ENCODE data around the gene GALNT3.
A peak's percentile ranks its signal among the peaks of the same experiment; 100 is the strongest.

The GALNT3 gene

GRCh38 chr2:165720511-165720910 lies 73.5 kb downstream of the GALNT3 start:
- Histone ChIP-seq H2BK120ac (ENCODE audit: low read depth, low read length) (peak overlapping the region; percentile 85), H3K79me1 (ENCODE audit: low read length) (no peaks in the 10 kb centered on the region), H3K36me3 (ENCODE audit: control insufficient read depth, insufficient read depth, low read length) (no peaks in the 10 kb centered on the region), H3K4ac (ENCODE audit: low read depth, low read length) (no peak overlapping the region), H2BK15ac (replicated peaks; ENCODE audit: low read depth) (no peak overlapping the region), H3K27ac (ENCODE audit: low read depth, low read length) (no peak overlapping the region), H3K79me2 (ENCODE audit: control insufficient read depth, insufficient read depth, low read length) (no peaks in the 10 kb centered on the region), H3K4me2 (ENCODE audit: low read length) (no peak overlapping the region), H3K9ac (ENCODE audit: low read length) (no peak overlapping the region), H3K56ac (ENCODE audit: low read length) (no peak overlapping the region), H3K27me3 (ENCODE audit: insufficient read depth, low read length, poor library complexity) (no peaks in the 10 kb centered on the region), H4K8ac (ENCODE audit: low read depth, low read length) (no peak overlapping the region), H4K5ac (ENCODE audit: low read length) (no peak overlapping the region), H3K4me3 (ENCODE audit: low read length) (no peak overlapping the region), H3K18ac (ENCODE audit: low read length) (no peak overlapping the region), H2BK5ac (ENCODE audit: low read length) (no peak overlapping the region), H3K4me1 (ENCODE audit: control insufficient read depth, low read depth, low read length) (no peaks in the 10 kb centered on the region), H3K23ac (ENCODE audit: low read length) (no peak overlapping the region), H2AK5ac (ENCODE audit: low read length) (no peak overlapping the region)
- no peak for DNase-seq

GRCh38 chr2:165718610-165719210 lies 75.3 kb downstream of the GALNT3 start:
- Histone ChIP-seq H2BK15ac (replicated peaks; ENCODE audit: low read depth) (no peak overlapping the region), H2BK120ac (ENCODE audit: low read depth, low read length) (no peak overlapping the region), H3K27me3 (ENCODE audit: insufficient read depth, low read length, poor library complexity) (no peaks in the 10 kb centered on the region), H3K9ac (ENCODE audit: low read length) (no peak overlapping the region), H3K4me1 (ENCODE audit: control insufficient read depth, low read depth, low read length) (no peaks in the 10 kb centered on the region), H2AK5ac (ENCODE audit: low read length) (no peak overlapping the region), H3K56ac (ENCODE audit: low read length) (no peak overlapping the region), H4K8ac (ENCODE audit: low read depth, low read length) (no peak overlapping the region), H3K27ac (ENCODE audit: low read depth, low read length) (no peak overlapping the region), H3K79me2 (ENCODE audit: control insufficient read depth, insufficient read depth, low read length) (no peaks in the 10 kb centered on the region), H3K79me1 (ENCODE audit: low read length) (no peaks in the 10 kb centered on the region), H3K4me2 (ENCODE audit: low read length) (no peak overlapping the region), H3K36me3 (ENCODE audit: control insufficient read depth, insufficient read depth, low read length) (no peaks in the 10 kb centered on the region), H3K4me3 (ENCODE audit: low read length) (no peak overlapping the region), H3K23ac (ENCODE audit: low read length) (no peak overlapping the region), H4K5ac (ENCODE audit: low read length) (no peak overlapping the region), H3K18ac (ENCODE audit: low read length) (no peak overlapping the region), H2BK5ac (ENCODE audit: low read length) (no peak overlapping the region), H3K4ac (ENCODE audit: low read depth, low read length) (no peak overlapping the region)
- DNase-seq = no peak
- no CpG with 5 or more reads among the region's 1 CpG for WGBS (ENCODE audit: extremely low coverage, insufficient coverage, low lambda C conversion rate)

- H3K4me2 ChIP-seq (ENCODE audit: low read length) = no peak overlapping the region
- H2AK5ac ChIP-seq (ENCODE audit: low read length) = no peak overlapping the region
- no peaks in the 10 kb centered on the region for H3K79me1 ChIP-seq (ENCODE audit: low read length)
- WGBS (ENCODE audit: extremely low coverage, insufficient coverage, low lambda C conversion rate) = no CpG with 5 or more reads among the region's 1 CpG
- H3K4me3 ChIP-seq (ENCODE audit: low read length) = no peak overlapping the region
- no peak overlapping the region for H3K23ac ChIP-seq (ENCODE audit: low read length)
- H4K8ac ChIP-seq (ENCODE audit: low read depth, low read length) = no peak overlapping the region
- H3K79me2 ChIP-seq (ENCODE audit: control insufficient read depth, insufficient read depth, low read length) = no peaks in the 10 kb centered on the region
- no peak overlapping the region for H3K4ac ChIP-seq (ENCODE audit: low read depth, low read length)
- no peaks in the 10 kb centered on the region for H3K36me3 ChIP-seq (ENCODE audit: control insufficient read depth, insufficient read depth, low read length)
- H3K27ac ChIP-seq (ENCODE audit: low read depth, low read length) = no peak overlapping the region
- H3K4me1 ChIP-seq (ENCODE audit: control insufficient read depth, low read depth, low read length) = no peaks in the 10 kb centered on the region
- no peak overlapping the region for H4K5ac ChIP-seq (ENCODE audit: low read length)
- H3K27me3 ChIP-seq (ENCODE audit: insufficient read depth, low read length, poor library complexity) = no peaks in the 10 kb centered on the region
- H2BK120ac ChIP-seq (ENCODE audit: low read depth, low read length) = no peak overlapping the region
- H3K18ac ChIP-seq (ENCODE audit: low read length) = no peak overlapping the region
- H2BK15ac ChIP-seq (replicated peaks; ENCODE audit: low read depth) = no peak overlapping the region
- no peak overlapping the region for H3K9ac ChIP-seq (ENCODE audit: low read length)
- no peak overlapping the region for H3K56ac ChIP-seq (ENCODE audit: low read length)
- DNase-seq = no peak
- H2BK5ac ChIP-seq (ENCODE audit: low read length) = no peak overlapping the region
Measured at GRCh38 chr2:165716091-165716490, 78.0 kb downstream of the GALNT3 start.

- Histone ChIP-seq H4K8ac (ENCODE audit: low read depth, low read length) (no peak overlapping the region), H2AK5ac (ENCODE audit: low read length) (no peak overlapping the region), H3K4me2 (ENCODE audit: low read length) (no peak overlapping the region), H3K9ac (ENCODE audit: low read length) (no peak overlapping the region), H3K4me3 (ENCODE audit: low read length) (no peak overlapping the region), H3K27ac (ENCODE audit: low read depth, low read length) (peak overlapping the region; percentile 40), H2BK120ac (ENCODE audit: low read depth, low read length) (no peak overlapping the region), H2BK5ac (ENCODE audit: low read length) (no peak overlapping the region), H3K79me1 (ENCODE audit: low read length) (no peaks in the 10 kb centered on the region), H2BK15ac (replicated peaks; ENCODE audit: low read depth) (no peak overlapping the region), H3K18ac (ENCODE audit: low read length) (peak overlapping the region; percentile 28), H4K5ac (ENCODE audit: low read length) (no peak overlapping the region), H3K27me3 (ENCODE audit: insufficient read depth, low read length, poor library complexity) (no peaks in the 10 kb centered on the region), H3K36me3 (ENCODE audit: control insufficient read depth, insufficient read depth, low read length) (no peaks in the 10 kb centered on the region), H3K4me1 (ENCODE audit: control insufficient read depth, low read depth, low read length) (peaks cover 5% of the 10 kb centered on the region), H3K56ac (ENCODE audit: low read length) (peak overlapping the region; percentile 43), H3K79me2 (ENCODE audit: control insufficient read depth, insufficient read depth, low read length) (no peaks in the 10 kb centered on the region), H3K23ac (ENCODE audit: low read length) (no peak overlapping the region), H3K4ac (ENCODE audit: low read depth, low read length) (no peak overlapping the region)
- WGBS (ENCODE audit: extremely low coverage, insufficient coverage, low lambda C conversion rate) = no CpG with 5 or more reads among the region's 3 CpGs
- DNase-seq = peak; percentile 45
Measured at GRCh38 chr2:165706960-165707487, 87.0 kb downstream of the GALNT3 start.

- H3K27me3 ChIP-seq (ENCODE audit: insufficient read depth, low read length, poor library complexity) = no peaks in the 10 kb centered on the region
- no peak overlapping the region for H3K18ac ChIP-seq (ENCODE audit: low read length)
- no peaks in the 10 kb centered on the region for H3K36me3 ChIP-seq (ENCODE audit: control insufficient read depth, insufficient read depth, low read length)
- H4K5ac ChIP-seq (ENCODE audit: low read length) = no peak overlapping the region
- no peak overlapping the region for H3K56ac ChIP-seq (ENCODE audit: low read length)
- H3K27ac ChIP-seq (ENCODE audit: low read depth, low read length) = no peak overlapping the region
- no peak overlapping the region for H3K9ac ChIP-seq (ENCODE audit: low read length)
- H2BK120ac ChIP-seq (ENCODE audit: low read depth, low read length) = no peak overlapping the region
- H3K79me1 ChIP-seq (ENCODE audit: low read length) = no peaks in the 10 kb centered on the region
- no peaks in the 10 kb centered on the region for H3K79me2 ChIP-seq (ENCODE audit: control insufficient read depth, insufficient read depth, low read length)
- no peak overlapping the region for H2AK5ac ChIP-seq (ENCODE audit: low read length)
- peaks cover 5% of the 10 kb centered on the region for H3K4me1 ChIP-seq (ENCODE audit: control insufficient read depth, low read depth, low read length)
- H3K4ac ChIP-seq (ENCODE audit: low read depth, low read length) = no peak overlapping the region
- no peak overlapping the region for H2BK15ac ChIP-seq (replicated peaks; ENCODE audit: low read depth)
- H4K8ac ChIP-seq (ENCODE audit: low read depth, low read length) = no peak overlapping the region
- H3K4me3 ChIP-seq (ENCODE audit: low read length) = no peak overlapping the region
- H2BK5ac ChIP-seq (ENCODE audit: low read length) = no peak overlapping the region
- WGBS (ENCODE audit: extremely low coverage, insufficient coverage, low lambda C conversion rate) = no CpG with 5 or more reads among the region's 6 CpGs
- H3K23ac ChIP-seq (ENCODE audit: low read length) = no peak overlapping the region
- no peak for DNase-seq
- no peak overlapping the region for H3K4me2 ChIP-seq (ENCODE audit: low read length)
Measured at GRCh38 chr2:165701147-165701546, 92.9 kb downstream of the GALNT3 start.

- no peak overlapping the region for H4K5ac ChIP-seq (ENCODE audit: low read length)
- H3K79me1 ChIP-seq (ENCODE audit: low read length) = no peaks in the 10 kb centered on the region
- no peak overlapping the region for H2BK5ac ChIP-seq (ENCODE audit: low read length)
- no peak overlapping the region for H3K4ac ChIP-seq (ENCODE audit: low read depth, low read length)
- H3K36me3 ChIP-seq (ENCODE audit: control insufficient read depth, insufficient read depth, low read length) = no peaks in the 10 kb centered on the region
- no peak overlapping the region for H3K27ac ChIP-seq (ENCODE audit: low read depth, low read length)
- no peak overlapping the region for H3K4me3 ChIP-seq (ENCODE audit: low read length)
- WGBS (ENCODE audit: extremely low coverage, insufficient coverage, low lambda C conversion rate) = no CpG with 5 or more reads among the region's 5 CpGs
- no peak overlapping the region for H3K23ac ChIP-seq (ENCODE audit: low read length)
- H3K9ac ChIP-seq (ENCODE audit: low read length) = no peak overlapping the region
- H4K8ac ChIP-seq (ENCODE audit: low read depth, low read length) = no peak overlapping the region
- peaks cover 5% of the 10 kb centered on the region for H3K4me1 ChIP-seq (ENCODE audit: control insufficient read depth, low read depth, low read length)
- H2BK15ac ChIP-seq (replicated peaks; ENCODE audit: low read depth) = no peak overlapping the region
- no peak overlapping the region for H2BK120ac ChIP-seq (ENCODE audit: low read depth, low read length)
- no peak overlapping the region for H3K56ac ChIP-seq (ENCODE audit: low read length)
- no peak overlapping the region for H3K18ac ChIP-seq (ENCODE audit: low read length)
- H3K79me2 ChIP-seq (ENCODE audit: control insufficient read depth, insufficient read depth, low read length) = no peaks in the 10 kb centered on the region
- H3K27me3 ChIP-seq (ENCODE audit: insufficient read depth, low read length, poor library complexity) = no peaks in the 10 kb centered on the region
- H3K4me2 ChIP-seq (ENCODE audit: low read length) = no peak overlapping the region
- peak; percentile 23 for DNase-seq
- no peak overlapping the region for H2AK5ac ChIP-seq (ENCODE audit: low read length)
Measured at GRCh38 chr2:165700531-165700930, 93.5 kb downstream of the GALNT3 start.

Measured in mesendoderm (in vitro differentiated cells).